GM20000 (cell line): Measurements from ENCODE around the gene NOL7.

Source experiments
- DNase-seq: peaks from one replicate; pipeline ENCODE4 v3.0.0; 2012; ENCODE audit warnings: low spot score
- CTCF ChIP-seq: IDR thresholded peaks from 2 replicates; pipeline ENCODE4 v1.5.1; 2012; ENCODE audit warnings: mild to moderate bottlenecking, control low read depth; ENCODE audit errors: extremely low read depth, missing control alignments

NOL7 gene

DNA sequence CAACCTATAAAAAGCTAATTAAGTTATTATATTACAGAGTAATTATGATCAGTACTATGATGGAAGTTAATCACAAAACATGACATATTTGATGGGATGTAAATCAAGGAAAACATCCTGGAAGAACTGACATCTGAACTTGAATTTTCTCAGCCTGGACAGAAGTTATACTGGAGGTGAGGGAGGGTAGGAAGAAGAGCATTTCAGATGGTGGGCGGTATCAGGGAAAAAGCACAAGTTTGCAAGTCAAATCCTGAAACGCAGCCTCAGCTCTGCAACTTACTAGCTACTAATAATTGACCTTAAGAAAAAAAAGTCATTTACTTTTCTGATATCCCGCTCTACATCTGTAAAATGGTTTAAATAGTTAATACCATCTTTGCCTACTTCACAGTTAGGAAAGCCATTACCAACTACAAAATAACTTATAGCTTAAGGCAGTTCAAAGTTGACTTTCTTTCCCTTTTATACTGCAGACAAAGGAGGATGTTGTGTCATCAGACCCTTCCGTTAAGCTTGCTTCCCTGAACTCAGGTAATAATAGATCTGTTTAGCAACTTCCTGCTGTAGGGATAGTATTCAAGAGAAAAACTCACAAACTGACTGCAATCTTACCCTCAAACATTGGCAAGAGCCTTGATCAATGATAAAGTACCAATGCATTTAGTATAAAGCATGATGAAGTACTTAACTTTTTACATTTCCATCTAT lies 21.0 kb downstream of the NOL7 start:
- no peak for TF ChIP-seq CTCF
- no peak for DNase-seq

GRCh38 chr6:13638014-13638413 lies 22.9 kb downstream of the NOL7 start:
- no peak for TF ChIP-seq CTCF
- no peak for DNase-seq

DNA sequence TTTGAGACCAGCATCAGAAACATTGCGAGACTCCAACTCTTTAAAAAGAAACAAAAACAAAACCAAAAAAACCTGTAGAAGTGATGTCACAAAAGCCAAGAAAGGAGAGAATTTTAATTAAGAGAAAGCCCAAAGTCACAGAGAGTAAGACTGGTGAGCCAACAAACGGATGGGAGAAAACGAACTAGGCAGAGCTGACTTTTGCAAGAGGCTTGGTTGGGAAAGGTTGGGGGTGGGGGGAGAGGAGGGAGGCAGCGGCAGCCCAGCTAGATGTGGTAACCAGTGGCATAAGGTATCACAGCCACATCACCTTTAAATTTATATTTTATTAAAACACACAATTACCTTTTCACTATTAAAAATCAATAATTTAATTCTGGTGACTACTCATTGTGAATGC lies 23.5 kb downstream of the NOL7 start:
- DNase-seq, result no peak
- TF ChIP-seq CTCF, result no peak

DNA sequence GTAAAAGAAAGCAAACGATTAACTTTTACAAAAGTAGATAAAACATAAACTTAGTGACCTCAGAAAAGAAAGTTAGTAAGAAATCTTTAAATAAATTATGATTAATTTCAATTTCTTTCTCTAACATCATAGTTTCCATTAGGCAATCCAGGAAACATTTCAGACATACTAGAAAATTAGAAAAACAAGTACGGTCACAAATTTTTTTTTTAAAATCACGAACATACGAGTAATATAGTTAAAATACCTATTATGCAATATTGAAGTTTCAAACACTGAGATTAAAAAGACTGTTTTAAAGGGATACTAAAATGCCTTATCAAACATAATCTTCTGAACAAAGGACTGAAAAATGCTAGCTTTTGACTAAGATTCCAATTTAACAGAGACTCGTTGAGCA lies 26.2 kb downstream of the NOL7 start:
- no peak for DNase-seq
- no peak for TF ChIP-seq CTCF

GRCh38 chr6:13643125-13643524 lies 28.0 kb downstream of the NOL7 start:
- TF ChIP-seq CTCF, result no peak

DNA sequence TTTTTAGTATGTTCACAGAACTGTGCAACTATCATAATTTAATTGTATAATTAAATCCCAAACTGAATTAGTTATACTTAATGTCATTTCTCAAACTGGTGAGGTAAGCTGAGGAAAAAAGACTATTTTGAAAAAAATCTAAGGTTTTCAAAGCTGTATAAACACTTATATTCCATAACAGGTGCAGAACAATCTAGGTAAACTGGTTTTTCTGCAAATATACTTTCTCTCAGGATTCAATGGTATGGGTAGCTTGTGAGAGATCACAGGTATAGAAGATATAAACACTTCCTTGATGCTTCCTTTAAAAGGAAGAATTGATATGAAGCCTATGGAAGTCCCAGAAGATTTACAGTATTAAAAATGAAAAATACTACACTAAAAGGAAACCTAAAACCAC lies 33.7 kb downstream of the NOL7 start:
- no peak for DNase-seq
- no peak for TF ChIP-seq CTCF

More at GRCh38 chr6:13643125-13643524, 28.0 kb downstream of the NOL7 start:
- no peak for DNase-seq

DNA sequence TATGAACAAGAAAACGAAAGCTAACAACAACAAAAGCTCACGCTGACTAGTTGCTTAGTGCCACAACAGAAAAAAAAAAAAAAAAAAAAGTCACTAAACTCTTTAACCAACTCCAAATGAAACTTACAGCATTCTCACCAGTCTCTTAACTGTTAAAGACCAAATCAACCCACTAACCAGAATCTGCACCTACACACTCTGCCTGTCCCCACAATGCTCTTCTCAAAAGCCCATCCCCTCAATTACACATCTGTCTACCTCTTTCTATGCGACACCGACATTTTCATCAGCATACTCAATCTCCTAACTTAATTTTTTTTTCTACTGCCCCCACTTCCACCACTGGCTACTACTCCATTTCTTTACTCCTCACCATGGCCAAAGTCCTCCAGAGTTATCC lies 34.3 kb downstream of the NOL7 start:
- DNase-seq, result no peak
- no peak for TF ChIP-seq CTCF
